Measurements from ENCODE around the gene CLUH. TPM values are rescaled to one million over a fixed set of nuclear protein-coding genes. Genes with fewer than 3 reads are reported as not detected.

Gene CLUH, protein sequence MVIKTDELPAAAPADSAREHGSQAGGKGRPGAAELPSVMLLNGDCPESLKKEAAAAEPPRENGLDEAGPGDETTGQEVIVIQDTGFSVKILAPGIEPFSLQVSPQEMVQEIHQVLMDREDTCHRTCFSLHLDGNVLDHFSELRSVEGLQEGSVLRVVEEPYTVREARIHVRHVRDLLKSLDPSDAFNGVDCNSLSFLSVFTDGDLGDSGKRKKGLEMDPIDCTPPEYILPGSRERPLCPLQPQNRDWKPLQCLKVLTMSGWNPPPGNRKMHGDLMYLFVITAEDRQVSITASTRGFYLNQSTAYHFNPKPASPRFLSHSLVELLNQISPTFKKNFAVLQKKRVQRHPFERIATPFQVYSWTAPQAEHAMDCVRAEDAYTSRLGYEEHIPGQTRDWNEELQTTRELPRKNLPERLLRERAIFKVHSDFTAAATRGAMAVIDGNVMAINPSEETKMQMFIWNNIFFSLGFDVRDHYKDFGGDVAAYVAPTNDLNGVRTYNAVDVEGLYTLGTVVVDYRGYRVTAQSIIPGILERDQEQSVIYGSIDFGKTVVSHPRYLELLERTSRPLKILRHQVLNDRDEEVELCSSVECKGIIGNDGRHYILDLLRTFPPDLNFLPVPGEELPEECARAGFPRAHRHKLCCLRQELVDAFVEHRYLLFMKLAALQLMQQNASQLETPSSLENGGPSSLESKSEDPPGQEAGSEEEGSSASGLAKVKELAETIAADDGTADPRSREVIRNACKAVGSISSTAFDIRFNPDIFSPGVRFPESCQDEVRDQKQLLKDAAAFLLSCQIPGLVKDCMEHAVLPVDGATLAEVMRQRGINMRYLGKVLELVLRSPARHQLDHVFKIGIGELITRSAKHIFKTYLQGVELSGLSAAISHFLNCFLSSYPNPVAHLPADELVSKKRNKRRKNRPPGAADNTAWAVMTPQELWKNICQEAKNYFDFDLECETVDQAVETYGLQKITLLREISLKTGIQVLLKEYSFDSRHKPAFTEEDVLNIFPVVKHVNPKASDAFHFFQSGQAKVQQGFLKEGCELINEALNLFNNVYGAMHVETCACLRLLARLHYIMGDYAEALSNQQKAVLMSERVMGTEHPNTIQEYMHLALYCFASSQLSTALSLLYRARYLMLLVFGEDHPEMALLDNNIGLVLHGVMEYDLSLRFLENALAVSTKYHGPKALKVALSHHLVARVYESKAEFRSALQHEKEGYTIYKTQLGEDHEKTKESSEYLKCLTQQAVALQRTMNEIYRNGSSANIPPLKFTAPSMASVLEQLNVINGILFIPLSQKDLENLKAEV (N-terminal part only)
- 81.9 to 127 TPM (median 115 TPM) in 5 replicates for total RNA-seq (2022; extraction: Qiagen RNA extraction)

GRCh38 chr17:2711608-2712299 lies at the start of gene CLUH:
CLUH (minus strand) TSS chr17:2711764; CDS start chr17:2711661, 103 bp downstream.

DNA sequence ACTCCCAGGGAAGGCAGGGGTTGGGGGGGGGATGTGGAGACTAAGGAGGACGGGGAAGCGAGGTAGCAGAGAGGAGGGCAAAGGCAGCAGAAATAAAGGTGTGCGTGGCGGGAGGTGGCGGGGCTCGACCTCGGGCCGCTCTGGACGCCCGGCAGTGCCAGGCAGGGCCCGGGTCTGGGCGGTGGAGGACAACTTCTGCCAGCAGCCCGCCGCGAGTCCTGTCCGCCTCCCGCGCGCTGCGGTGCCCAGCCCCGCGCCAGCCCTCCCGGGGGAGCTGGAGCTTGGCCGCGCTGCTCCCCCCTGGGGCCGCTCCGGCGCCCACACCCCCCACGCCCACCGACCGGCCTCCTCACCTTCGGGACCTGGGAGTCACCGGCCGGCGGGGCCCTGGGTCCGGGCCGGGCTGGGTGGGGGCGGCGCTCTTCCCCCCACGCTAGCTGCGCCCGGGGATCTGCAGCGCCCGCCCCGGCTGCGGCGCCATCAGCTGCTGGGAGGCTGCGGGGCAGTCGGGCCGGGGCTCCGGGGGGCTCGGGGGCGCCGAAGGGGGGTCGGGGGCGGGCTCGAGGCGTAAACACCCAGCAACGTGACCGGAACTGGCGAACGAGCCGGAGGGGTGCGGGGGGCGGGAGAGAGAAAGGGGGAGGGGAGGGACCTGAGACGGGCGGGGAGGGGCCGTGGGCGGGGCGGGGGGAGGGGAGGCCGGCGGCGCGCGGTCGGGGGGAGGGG lies 37.7 kb upstream of the CLUH start, which contains the start of gene CCDC92B:
Gene CCDC92B, minus strand, starts transcription at position 595 of the 726 bp plus-strand sequence. CDS start 14,507 bp downstream, outside the sequence.

Other genes with a start within 250 kb of the CLUH start
- 27.3 to 33.2 TPM (median 31.9 TPM) in 5 replicates for gene METTL16, start 199.9 kb downstream of the CLUH start, total RNA-seq (2022; extraction: Qiagen RNA extraction)
- 172 to 206 TPM (median 186 TPM) in 5 replicates for gene PAFAH1B1, start 118.1 kb downstream of the CLUH start, total RNA-seq (2022; extraction: Qiagen RNA extraction)
- gene CCDC92B, start 37.9 kb upstream of the CLUH start, total RNA-seq (2022; extraction: Qiagen RNA extraction), result 0.10 to 0.19 TPM (median 0.15 TPM) in 5 replicates
- gene RAP1GAP2, start 84.7 kb upstream of the CLUH start, total RNA-seq (2022; extraction: Qiagen RNA extraction), result 22.5 to 30.6 TPM (median 27.6 TPM) in 5 replicates

Measured in A549 treated with Mapracorat at 1 μM for 4 hours (cell line).